ENCODE measurements around the gene ZNF692. TPM values are rescaled to one million over a fixed set of nuclear protein-coding genes. Genes with fewer than 3 reads are reported as not detected.
A peak's percentile ranks its signal among the peaks of the same experiment; 100 is the strongest.

ZNF692 gene
- total and polyA plus RNA-seq, 2 of the 13 experiments (the other 11 are each of a cell fraction or from before 2014, with no cell fraction given) = 27.3 to 45.8 TPM

GRCh38 chr1:248838357-248839167, 20.3 kb downstream of the ZNF692 start (continued):
- peak; percentile 40 for TF ChIP-seq MED8 (CRISPR knock-in tag; IDR thresholded peaks at IDR 0.05; ENCODE audit: insufficient replicate concordance)
- no peak for TF ChIP-seq PCBP2 (optimal IDR thresholded peaks at IDR 0.05; ENCODE audit: low read depth, low read length, poor library complexity, severe bottlenecking)
- no peak for TF ChIP-seq KLF9 (CRISPR knock-in tag; IDR thresholded peaks at IDR 0.05; ENCODE audit: low read depth)
- TF ChIP-seq HDAC2 (CRISPR knock-in tag; IDR thresholded peaks at IDR 0.05) = peak; percentile 20
- 0 out of 2 replicates have a peak, but pooled peaks have one; percentile 46 for TF ChIP-seq ZBTB3 (CRISPR knock-in tag; IDR thresholded peaks at IDR 0.05; ENCODE audit: borderline replicate concordance, low read depth)
- no peak for TF ChIP-seq FOXA3 (CRISPR knock-in tag; IDR thresholded peaks at IDR 0.05)
- 0 out of 2 replicates have a peak, but pooled peaks have one; percentile 68 for TF ChIP-seq ZBTB46 (CRISPR knock-in tag; IDR thresholded peaks at IDR 0.05; ENCODE audit: borderline replicate concordance)
- no peak for TF ChIP-seq NFIC (IDR thresholded peaks at IDR 0.05; ENCODE audit: low read length)
- TF ChIP-seq ZNF280B (CRISPR knock-in tag; IDR thresholded peaks at IDR 0.05; ENCODE audit: borderline replicate concordance) = 0 out of 2 replicates have a peak, but pooled peaks have one; percentile 12
- TF ChIP-seq ZNF790 (CRISPR knock-in tag; IDR thresholded peaks at IDR 0.05; ENCODE audit: borderline replicate concordance) = 0 out of 2 replicates have a peak, but pooled peaks have one; percentile 83
- 0 out of 2 replicates have a peak, but pooled peaks have one; percentile 41 for TF ChIP-seq NR2F6 (IDR thresholded peaks at IDR 0.05)
- TF ChIP-seq NR2F6 (CRISPR knock-in tag; IDR thresholded peaks at IDR 0.05) = peak; percentile 30
- TF ChIP-seq REXO4 (CRISPR knock-in tag; IDR thresholded peaks at IDR 0.05; ENCODE audit: borderline replicate concordance) = 0 out of 2 replicates have a peak, but pooled peaks have one; percentile 76
- peak; percentile 80; the same call in 1 of the 2 replicates for TF ChIP-seq GFI1 (CRISPR knock-in tag; IDR thresholded peaks at IDR 0.05; ENCODE audit: borderline replicate concordance)
- peak; percentile 84 for TF ChIP-seq ZNF275 (CRISPR knock-in tag; IDR thresholded peaks at IDR 0.05; ENCODE audit: borderline replicate concordance)
- peak; percentile 49; the same call in 1 of the 2 replicates for TF ChIP-seq KDM2A (CRISPR knock-in tag; IDR thresholded peaks at IDR 0.05; ENCODE audit: borderline replicate concordance, low read depth)
- TF ChIP-seq ZFYVE20 (CRISPR knock-in tag; IDR thresholded peaks at IDR 0.05; ENCODE audit: borderline replicate concordance, low read depth) = no peak
- TF ChIP-seq HES4 (CRISPR knock-in tag; IDR thresholded peaks at IDR 0.05; ENCODE audit: borderline replicate concordance) = peak; percentile 88; the same call in 1 of the 2 replicates
- TF ChIP-seq TAF1 (CRISPR knock-in tag; IDR thresholded peaks at IDR 0.05) = peak; percentile 89
- TF ChIP-seq YEATS4 (CRISPR knock-in tag; IDR thresholded peaks at IDR 0.05; ENCODE audit: borderline replicate concordance) = peak; percentile 72
- no peak; the same call in 1 of the 2 replicates for TF ChIP-seq ARNT2 (CRISPR knock-in tag; IDR thresholded peaks at IDR 0.05; ENCODE audit: low read depth)
- no peak for TF ChIP-seq MBNL3 (CRISPR knock-in tag; conservative IDR thresholded peaks at IDR 0.05)
- TF ChIP-seq ZNF670 (CRISPR knock-in tag; IDR thresholded peaks at IDR 0.05; ENCODE audit: borderline replicate concordance) = peak; percentile 87
- peak; percentile 63; the same call in 1 of the 2 replicates for TF ChIP-seq ZFP1 (CRISPR knock-in tag; IDR thresholded peaks at IDR 0.05)
- peak; percentile 76; the same call in 1 of the 2 replicates for TF ChIP-seq ZNF607 (CRISPR knock-in tag; IDR thresholded peaks at IDR 0.05; ENCODE audit: borderline replicate concordance)

All from HepG2 (cell line).